Uterus (tissue), 4 donors: ENCODE results near the gene FBLN1. TPM values are rescaled to one million over a fixed set of nuclear protein-coding genes. Genes with fewer than 3 reads are reported as not detected.

Experiments used
- DNase-seq, 2 donors: peaks; one replicate each; pipeline ENCODE4 v3.0.0-alpha.2; 2019 to 2020
- H3K27ac ChIP-seq, 2 donors: fragments of 200-600 bp; sonication (generic); 1 replicate in 1 of 2; 2 replicates in 1 of 2; pipeline ENCODE4 v1.5.1; 2016 to 2018
- H3K27me3 ChIP-seq, 2 donors: fragments of 200-600 bp; sonication (generic); one replicate each; pipeline ENCODE4 v1.5.1; 2018 to 2019; ENCODE audit warnings: control low read depth in 1 of 2
- H3K36me3 ChIP-seq, 2 donors: fragments of 200-600 bp; sonication (generic); one replicate each; pipeline ENCODE4 v1.5.1; 2019; ENCODE audit warnings: control low read depth in 1 of 2
- H3K4me1 ChIP-seq, 2 donors: fragments of 200-600 bp; sonication (generic); one replicate each; pipeline ENCODE4 v1.5.1; 2018 to 2019; ENCODE audit warnings: control low read depth in 1 of 2
- H3K4me3 ChIP-seq, 2 donors: fragments of 200-600 bp; sonication (generic); 1 replicate in 1 of 2; 2 replicates in 1 of 2; pipeline ENCODE4 v1.5.1; 2018 to 2019; ENCODE audit warnings: mild to moderate bottlenecking in 1 of 2
- H3K9me3 ChIP-seq, 2 donors: fragments of 200-600 bp; sonication (generic); one replicate each; pipeline ENCODE4 v1.5.1; 2019; ENCODE audit warnings: control low read depth in 1 of 2
- POLR2A ChIP-seq, 2 donors: fragments of 450-650 bp; IDR thresholded peaks; one replicate each; pipeline ENCODE4 v1.6.1; 2016; ENCODE audit warnings: antibody characterized with exemption in 2 of 2, mild to moderate bottlenecking in 1 of 2, moderate library complexity in 1 of 2
- intact Hi-C: fragments of 100-400 bp; cut with DNase I; formaldehyde crosslinking; loops from one replicate; pipeline ENCODE4 v1.15.1; 2023; ENCODE audit warnings: low total_unique reads
- total RNA-seq, 4 donors: library from RNA; depleted of rRNA in 3 of 4; stranded (reverse); fragments of >200 nt in 3 of 4; gene quantifications; one replicate each; pipeline versions ENCODE4 v1.1.0 to v1.2.4, GENCODE V29; 2014 to 2023
- TF ChIP-seq, protein P1 (sequence below), 4 experiments: fragments of 200-600 bp in 2 of 4; fragments of 450-650 bp in 2 of 4; sonication (generic) in 2 of 4; IDR thresholded peaks; one replicate each; pipeline ENCODE4 v1.5.1; 2016 to 2019; ENCODE audit warnings: antibody characterized with exemption in 4 of 4, mild to moderate bottlenecking in 2 of 4, moderate library complexity in 1 of 4
- donor health status: DM: yes; HTN: yes; CAD: no.

Gene FBLN1
- total RNA-seq, 4 donors from 2014 or later = 388 to 644 (median 479) TPM

DNA sequence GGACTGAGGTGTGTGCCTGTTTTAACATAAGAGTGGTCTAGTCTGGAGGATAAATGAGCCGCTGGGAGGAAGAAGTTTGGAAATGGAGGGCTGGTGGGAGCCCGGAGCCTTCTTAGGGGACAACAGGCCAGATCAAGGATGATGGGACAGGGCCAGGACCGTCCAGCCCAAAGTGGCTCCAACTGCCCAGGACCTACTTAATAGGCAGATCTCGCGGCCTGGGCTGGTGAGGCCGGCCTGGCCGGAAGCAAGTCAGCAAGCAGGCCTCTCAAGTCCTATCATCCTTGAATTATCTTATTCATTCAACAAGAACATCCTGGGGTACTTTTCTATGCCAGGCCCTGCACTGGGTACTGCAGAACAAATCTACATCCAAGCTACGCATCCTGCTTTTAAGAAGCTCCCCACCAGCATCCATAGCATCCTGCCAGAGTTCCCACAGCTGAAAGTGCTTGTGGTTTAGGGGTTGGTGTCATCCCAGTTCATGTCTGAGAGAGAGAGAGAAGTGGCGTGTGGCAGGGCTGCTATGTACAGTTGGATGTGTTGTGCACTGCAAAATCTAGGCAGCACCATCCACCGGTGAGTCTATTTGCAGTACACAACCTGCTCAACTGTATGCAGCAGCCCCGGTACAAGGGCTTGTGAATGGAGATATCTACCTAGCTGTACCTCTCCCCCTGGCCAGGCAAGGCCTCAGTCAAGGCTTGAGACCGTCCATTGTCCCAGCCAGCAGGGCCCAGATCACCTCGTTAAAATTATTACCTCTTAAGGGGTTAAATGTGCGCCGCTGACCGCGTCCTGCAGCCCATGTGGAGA is 82.1 kb downstream of the FBLN1 start:
- Histone ChIP-seq H3K9me3 (no peaks in the 10 kb centered on the region), H3K36me3 (no peaks in the 10 kb centered on the region), H3K27me3 (no peaks in the 10 kb centered on the region), H3K4me3 (no peak overlapping the region), H3K27ac (peak overlapping the region in 1 of 2 donors; percentile 60), H3K4me1 (no peaks in the 10 kb centered on the region)
- TF ChIP-seq, protein P1, sequence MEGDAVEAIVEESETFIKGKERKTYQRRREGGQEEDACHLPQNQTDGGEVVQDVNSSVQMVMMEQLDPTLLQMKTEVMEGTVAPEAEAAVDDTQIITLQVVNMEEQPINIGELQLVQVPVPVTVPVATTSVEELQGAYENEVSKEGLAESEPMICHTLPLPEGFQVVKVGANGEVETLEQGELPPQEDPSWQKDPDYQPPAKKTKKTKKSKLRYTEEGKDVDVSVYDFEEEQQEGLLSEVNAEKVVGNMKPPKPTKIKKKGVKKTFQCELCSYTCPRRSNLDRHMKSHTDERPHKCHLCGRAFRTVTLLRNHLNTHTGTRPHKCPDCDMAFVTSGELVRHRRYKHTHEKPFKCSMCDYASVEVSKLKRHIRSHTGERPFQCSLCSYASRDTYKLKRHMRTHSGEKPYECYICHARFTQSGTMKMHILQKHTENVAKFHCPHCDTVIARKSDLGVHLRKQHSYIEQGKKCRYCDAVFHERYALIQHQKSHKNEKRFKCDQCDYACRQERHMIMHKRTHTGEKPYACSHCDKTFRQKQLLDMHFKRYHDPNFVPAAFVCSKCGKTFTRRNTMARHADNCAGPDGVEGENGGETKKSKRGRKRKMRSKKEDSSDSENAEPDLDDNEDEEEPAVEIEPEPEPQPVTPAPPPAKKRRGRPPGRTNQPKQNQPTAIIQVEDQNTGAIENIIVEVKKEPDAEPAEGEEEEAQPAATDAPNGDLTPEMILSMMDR (IDR thresholded peaks at IDR 0.05) = no peak
- TF ChIP-seq POLR2A (IDR thresholded peaks at IDR 0.05) = no peak
- intact Hi-C loops = no loop called here
- no peak for DNase-seq

DNA sequence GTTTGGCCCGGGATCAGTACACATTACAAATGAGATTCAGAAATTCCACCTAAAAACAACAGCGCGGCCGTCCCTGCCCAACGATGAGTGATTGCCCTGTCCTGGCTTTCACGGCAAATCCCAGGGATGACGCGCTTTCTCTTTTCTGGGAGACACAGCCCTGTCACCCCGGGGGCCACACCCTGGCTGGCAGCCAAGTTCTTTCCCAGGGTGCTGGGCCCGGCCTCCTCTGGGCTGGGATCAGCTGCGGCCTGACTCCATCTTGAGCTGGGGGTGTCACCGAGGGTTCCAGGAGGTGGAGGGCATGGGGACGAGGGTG is 82.7 kb downstream of the FBLN1 start:
- Histone ChIP-seq H3K9me3 (no peaks in the 10 kb centered on the region), H3K27me3 (no peaks in the 10 kb centered on the region), H3K4me1 (no peaks in the 10 kb centered on the region), H3K36me3 (no peaks in the 10 kb centered on the region), H3K4me3 (no peak overlapping the region), H3K27ac (peak overlapping the region in 1 of 2 donors; percentile 17)
- peak in 1 of 2 donors; percentile 38 for DNase-seq
- TF ChIP-seq, protein P1 (IDR thresholded peaks at IDR 0.05) = no peak
- no peak for TF ChIP-seq POLR2A (IDR thresholded peaks at IDR 0.05)
- intact Hi-C loops = no loop called here

- TF ChIP-seq POLR2A (IDR thresholded peaks at IDR 0.05) = no peak
- TF ChIP-seq, protein P1 (IDR thresholded peaks at IDR 0.05) = no peak
- no peaks in the 10 kb centered on the region for H3K9me3 ChIP-seq
- intact Hi-C loops = no loop called here
- H3K4me1 ChIP-seq = no peaks in the 10 kb centered on the region
- H3K36me3 ChIP-seq = no peaks in the 10 kb centered on the region
- H3K27me3 ChIP-seq = no peaks in the 10 kb centered on the region
- DNase-seq = no peak
- no peak overlapping the region for H3K4me3 ChIP-seq
- H3K27ac ChIP-seq = peak overlapping the region in 1 of 2 donors; percentile 17
These were observed 83.4 kb downstream of the FBLN1 start for GRCh38 chr22:45585946-45586540.

DNA sequence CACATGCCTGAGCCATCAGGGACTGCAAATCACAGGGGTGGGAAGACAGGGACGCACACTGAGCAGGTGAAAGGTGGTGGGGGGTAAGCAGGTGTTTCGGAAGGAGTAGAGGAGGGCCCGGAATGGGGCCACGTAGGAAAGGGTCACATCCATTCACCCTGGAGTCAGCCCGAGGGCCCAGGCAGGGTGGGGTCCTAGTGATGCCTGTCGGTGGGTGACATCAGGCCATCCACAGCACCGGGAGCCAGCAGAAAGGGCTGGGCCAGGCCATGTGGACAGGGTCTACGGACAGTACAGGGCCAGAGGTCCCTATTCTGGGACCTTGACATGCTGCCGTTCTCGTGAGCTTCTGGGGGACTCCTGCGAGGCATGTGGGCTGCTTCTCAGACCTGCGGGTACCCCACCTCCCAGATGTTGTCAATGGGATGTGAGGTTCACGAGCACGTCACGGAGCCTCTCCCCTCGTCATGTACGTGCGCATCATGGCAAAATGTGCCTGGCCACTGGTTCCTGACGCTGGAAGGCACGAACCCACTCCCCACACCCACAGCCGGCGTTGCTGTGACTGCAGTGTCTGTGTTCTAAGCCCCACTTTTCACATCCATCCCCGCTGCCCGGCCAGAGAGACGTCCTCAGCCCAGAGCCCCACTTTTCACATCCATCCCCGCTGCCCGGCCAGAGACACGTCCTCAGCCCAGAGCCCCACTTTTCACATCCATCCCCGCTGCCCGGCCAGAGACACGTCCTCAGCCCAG is 84.1 kb downstream of the FBLN1 start:
- H3K27ac ChIP-seq = no peak overlapping the region
- H3K9me3 ChIP-seq = no peaks in the 10 kb centered on the region
- H3K27me3 ChIP-seq = no peaks in the 10 kb centered on the region
- no peaks in the 10 kb centered on the region for H3K4me1 ChIP-seq
- TF ChIP-seq, protein P1 (IDR thresholded peaks at IDR 0.05) = no peak
- TF ChIP-seq POLR2A (IDR thresholded peaks at IDR 0.05) = no peak
- intact Hi-C loops = no loop called here
- H3K36me3 ChIP-seq = no peaks in the 10 kb centered on the region
- no peak for DNase-seq
- H3K4me3 ChIP-seq = no peak overlapping the region
